ENCODE data around the gene CEPT1. TPM values are rescaled to one million over a fixed set of nuclear protein-coding genes. Genes with fewer than 3 reads are reported as not detected.

Gene CEPT1
- total RNA-seq, 1 donor = 59.2 TPM

- TF ChIP-seq CTCF (IDR thresholded peaks at IDR 0.05; ENCODE audit: insufficient read depth, low read depth, low read length) = peak; percentile 32
- no peak for DNase-seq (ENCODE audit: low read depth)
- H3K4me3 ChIP-seq (ENCODE audit: low read depth, low read length) = no peak overlapping the region
These were observed 57.7 kb downstream of the CEPT1 start for GRCh38 chr1:111197598-111198284.

GRCh38 chr1:111198836-111199235 lies 58.8 kb downstream of the CEPT1 start:
- no peak for DNase-seq (ENCODE audit: low read depth)
- no peak overlapping the region for H3K4me3 ChIP-seq (ENCODE audit: low read depth, low read length)
- TF ChIP-seq CTCF (IDR thresholded peaks at IDR 0.05; ENCODE audit: insufficient read depth, low read depth, low read length) = no peak

- no peak overlapping the region for H3K4me3 ChIP-seq (ENCODE audit: low read depth, low read length)
- no peak for DNase-seq (ENCODE audit: low read depth)
- TF ChIP-seq CTCF (IDR thresholded peaks at IDR 0.05; ENCODE audit: insufficient read depth, low read depth, low read length) = no peak
These were observed 59.3 kb downstream of the CEPT1 start for GRCh38 chr1:111199329-111199728.

- TF ChIP-seq CTCF (IDR thresholded peaks at IDR 0.05; ENCODE audit: insufficient read depth, low read depth, low read length) = no peak
- DNase-seq (ENCODE audit: low read depth) = no peak
These were observed 60.1 kb downstream of the CEPT1 start, which contains the start of gene DENND2D for GRCh38 chr1:111199881-111200801. Gene DENND2D (minus strand): TSS chr1:111200646. CDS start chr1:111200459, 187 bp downstream.

GRCh38 chr1:111200802-111201161 lies 60.8 kb downstream of the CEPT1 start:
- DNase-seq (ENCODE audit: low read depth) = no peak
- no peak overlapping the region for H3K4me3 ChIP-seq (ENCODE audit: low read depth, low read length)
- TF ChIP-seq CTCF (IDR thresholded peaks at IDR 0.05; ENCODE audit: insufficient read depth, low read depth, low read length) = no peak

More at GRCh38 chr1:111199881-111200801, 60.1 kb downstream of the CEPT1 start, which contains the start of gene DENND2D:
- no peak within 1 kb of the TSS for H3K4me3 ChIP-seq (ENCODE audit: low read depth, low read length)

GRCh38 chr1:111201275-111202090 lies 61.5 kb downstream of the CEPT1 start:
- no peak for TF ChIP-seq CTCF (IDR thresholded peaks at IDR 0.05; ENCODE audit: insufficient read depth, low read depth, low read length)
- peak; percentile 43 for DNase-seq (ENCODE audit: low read depth)
- no peak overlapping the region for H3K4me3 ChIP-seq (ENCODE audit: low read depth, low read length)
